ENCODE data around the gene VAT1. TPM values are rescaled to one million over a fixed set of nuclear protein-coding genes. Genes with fewer than 3 reads are reported as not detected.

Gene VAT1
- total and polyA plus RNA-seq, 2 of the 13 experiments (the other 11 are each of a cell fraction or from before 2014, with no cell fraction given) = 143 to 205 TPM

DNA sequence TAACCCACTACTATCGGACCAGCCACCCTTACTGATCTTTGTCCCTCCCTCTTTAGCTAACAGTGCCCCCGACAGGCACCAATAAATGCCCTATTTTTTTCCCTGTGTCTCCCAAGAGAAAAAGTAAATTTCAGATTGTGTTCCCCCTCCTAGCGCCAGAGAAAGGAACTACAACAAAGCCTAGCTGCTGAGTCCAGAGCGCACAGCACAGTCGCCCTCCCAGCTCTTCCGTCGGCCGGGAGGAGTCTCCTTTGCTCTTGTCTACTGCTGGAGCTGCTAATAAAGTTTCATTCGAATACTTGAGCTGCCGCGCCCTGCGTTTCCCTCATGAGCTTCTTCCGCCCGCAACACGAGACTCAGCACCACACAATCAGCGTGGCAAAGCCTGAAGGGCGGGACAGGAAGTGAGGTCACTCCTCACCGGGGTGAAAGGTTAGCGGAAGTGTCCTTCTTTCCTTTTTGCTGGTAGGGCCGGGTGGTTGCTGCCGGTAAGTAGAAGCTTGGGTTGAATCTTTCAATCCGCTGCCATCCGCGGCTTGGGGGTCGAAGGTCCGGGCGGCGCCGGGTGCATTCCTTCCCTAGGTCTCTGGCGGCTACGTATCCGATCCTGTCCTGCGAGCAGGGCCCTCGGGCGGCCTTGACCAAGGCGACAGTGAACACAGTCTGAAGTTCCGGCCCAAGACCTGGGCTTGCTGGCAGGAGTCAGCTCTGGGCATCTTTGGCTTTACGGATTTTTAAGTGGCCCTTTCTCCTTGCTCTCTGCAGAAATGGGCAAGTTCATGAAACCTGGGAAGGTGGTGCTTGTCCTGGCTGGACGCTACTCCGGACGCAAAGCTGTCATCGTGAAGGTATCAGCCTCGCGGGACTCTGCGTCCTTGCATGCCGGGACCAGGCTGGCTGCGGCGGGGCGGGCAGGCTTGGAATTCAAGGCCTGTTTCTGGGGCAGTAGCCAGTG is 23.9 kb downstream of the VAT1 start, which contains the start of gene RPL27 (continued):
- TF ChIP-seq, protein P1, sequence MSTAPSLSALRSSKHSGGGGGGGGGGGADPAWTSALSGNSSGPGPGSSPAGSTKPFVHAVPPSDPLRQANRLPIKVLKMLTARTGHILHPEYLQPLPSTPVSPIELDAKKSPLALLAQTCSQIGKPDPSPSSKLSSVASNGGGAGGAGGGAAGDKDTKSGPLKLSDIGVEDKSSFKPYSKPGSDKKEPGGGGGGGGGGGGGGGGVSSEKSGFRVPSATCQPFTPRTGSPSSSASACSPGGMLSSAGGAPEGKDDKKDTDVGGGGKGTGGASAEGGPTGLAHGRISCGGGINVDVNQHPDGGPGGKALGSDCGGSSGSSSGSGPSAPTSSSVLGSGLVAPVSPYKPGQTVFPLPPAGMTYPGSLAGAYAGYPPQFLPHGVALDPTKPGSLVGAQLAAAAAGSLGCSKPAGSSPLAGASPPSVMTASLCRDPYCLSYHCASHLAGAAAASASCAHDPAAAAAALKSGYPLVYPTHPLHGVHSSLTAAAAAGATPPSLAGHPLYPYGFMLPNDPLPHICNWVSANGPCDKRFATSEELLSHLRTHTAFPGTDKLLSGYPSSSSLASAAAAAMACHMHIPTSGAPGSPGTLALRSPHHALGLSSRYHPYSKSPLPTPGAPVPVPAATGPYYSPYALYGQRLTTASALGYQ (CRISPR knock-in tag; IDR thresholded peaks at IDR 0.05) = peak; percentile 98
- no peak for TF ChIP-seq NCOA1 (CRISPR knock-in tag; IDR thresholded peaks at IDR 0.05)
- TF ChIP-seq, protein P2, sequence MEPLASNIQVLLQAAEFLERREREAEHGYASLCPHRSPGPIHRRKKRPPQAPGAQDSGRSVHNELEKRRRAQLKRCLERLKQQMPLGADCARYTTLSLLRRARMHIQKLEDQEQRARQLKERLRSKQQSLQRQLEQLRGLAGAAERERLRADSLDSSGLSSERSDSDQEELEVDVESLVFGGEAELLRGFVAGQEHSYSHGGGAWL (CRISPR knock-in tag; IDR thresholded peaks at IDR 0.05) = peak; percentile 91
- no peak for TF ChIP-seq REL (CRISPR knock-in tag; conservative IDR thresholded peaks at IDR 0.05)
- no peak for TF ChIP-seq RFX3 (CRISPR knock-in tag; IDR thresholded peaks at IDR 0.05)
- TF ChIP-seq ZNF674 (CRISPR knock-in tag; IDR thresholded peaks at IDR 0.05; ENCODE audit: low read depth) = peak; percentile 94; the same call in 1 of the 2 replicates
- no peak for TF ChIP-seq ZSCAN30 (CRISPR knock-in tag; IDR thresholded peaks at IDR 0.05)
- peak; percentile 85 for TF ChIP-seq UBTF (CRISPR knock-in tag; IDR thresholded peaks at IDR 0.05)
- TF ChIP-seq HDAC2 (CRISPR knock-in tag; IDR thresholded peaks at IDR 0.05) = peak; percentile 99
- TF ChIP-seq NFYC (CRISPR knock-in tag; IDR thresholded peaks at IDR 0.05) = peak; percentile 88
- TF ChIP-seq PHB2 (IDR thresholded peaks at IDR 0.05; ENCODE audit: partially characterized antibody) = no peak
- TF ChIP-seq ZNF513 (CRISPR knock-in tag; conservative IDR thresholded peaks at IDR 0.05) = no peak; the same call in 1 of the 2 replicates
- TF ChIP-seq SETDB1 (CRISPR knock-in tag; IDR thresholded peaks at IDR 0.05; ENCODE audit: borderline replicate concordance) = no peak
- peak; percentile 99 for TF ChIP-seq MIXL1 (CRISPR knock-in tag; IDR thresholded peaks at IDR 0.05)
- TF ChIP-seq PTBP1 (IDR thresholded peaks at IDR 0.05; ENCODE audit: low read depth, low read length, poor library complexity, severe bottlenecking) = peak; percentile 22
- TF ChIP-seq ARNT (IDR thresholded peaks at IDR 0.05) = no peak
- TF ChIP-seq GATA4 (IDR thresholded peaks at IDR 0.05; ENCODE audit: borderline replicate concordance, low read depth) = peak; percentile 29; the same call in 1 of the 2 replicates
- TF ChIP-seq HINFP (CRISPR knock-in tag; IDR thresholded peaks at IDR 0.05; ENCODE audit: low read depth) = peak; percentile 85
- no peak for TF ChIP-seq ZNF530 (CRISPR knock-in tag; IDR thresholded peaks at IDR 0.05; ENCODE audit: low read depth)
